GM18499 (cell line): ENCODE data around the gene OR51G2.
"Not testable (repeated sequence)": the region's sequence is repeated elsewhere in the genome, so short reads cannot be mapped to it uniquely, and the experiment has no call there.

Experiments
- ATAC-seq: cut with Tn5 transposase; IDR thresholded peaks from one replicate; pipeline ENCODE4 v1.9.1; 2021; ENCODE audit warnings: moderate number of reproducible peaks; ENCODE audit not compliant: insufficient read depth, unreplicated experiment

Gene OR51G2, protein sequence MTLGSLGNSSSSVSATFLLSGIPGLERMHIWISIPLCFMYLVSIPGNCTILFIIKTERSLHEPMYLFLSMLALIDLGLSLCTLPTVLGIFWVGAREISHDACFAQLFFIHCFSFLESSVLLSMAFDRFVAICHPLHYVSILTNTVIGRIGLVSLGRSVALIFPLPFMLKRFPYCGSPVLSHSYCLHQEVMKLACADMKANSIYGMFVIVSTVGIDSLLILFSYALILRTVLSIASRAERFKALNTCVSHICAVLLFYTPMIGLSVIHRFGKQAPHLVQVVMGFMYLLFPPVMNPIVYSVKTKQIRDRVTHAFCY

GRCh38 chr11:4919250-4919649, at the start of gene OR51G2:
Gene OR51G2, minus strand, starts transcription at chr11:4919350. Its CDS starts 3,687 bp downstream, at chr11:4915663.
- no peak for ATAC-seq

- no peak for ATAC-seq
Measured at GRCh38 chr11:4962816-4963215, 43.7 kb upstream of the OR51G2 start.

- ATAC-seq, result no peak
Measured at GRCh38 chr11:4960877-4961276, 41.7 kb upstream of the OR51G2 start.

DNA sequence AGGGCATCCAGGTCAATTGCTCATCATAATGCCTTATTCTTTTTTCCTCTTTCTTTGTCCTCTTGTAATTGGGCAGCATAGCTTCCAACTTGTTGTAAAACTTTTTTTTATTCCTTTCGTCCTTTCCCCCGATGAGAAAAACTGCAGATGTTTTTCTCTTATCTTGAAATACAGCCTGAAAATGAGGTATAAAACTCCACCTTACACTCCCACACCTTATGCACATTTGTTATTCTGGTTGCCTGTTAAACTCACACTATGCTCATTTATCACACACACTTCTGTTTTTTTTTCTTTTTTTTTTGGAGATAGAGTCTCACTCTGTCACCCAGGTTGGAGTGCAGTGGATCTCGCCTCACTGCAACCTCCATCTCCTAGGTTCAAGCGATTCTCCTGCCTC, 38.2 kb upstream of the OR51G2 start:
- no peak for ATAC-seq

- not testable (repeated sequence) for ATAC-seq
Measured at GRCh38 chr11:4955613-4956012, 36.5 kb upstream of the OR51G2 start, which contains the start of gene OR51A2. Gene OR51A2, minus strand, starts transcription at chr11:4955713. Its CDS starts 0 bp downstream, at chr11:4955713.

DNA sequence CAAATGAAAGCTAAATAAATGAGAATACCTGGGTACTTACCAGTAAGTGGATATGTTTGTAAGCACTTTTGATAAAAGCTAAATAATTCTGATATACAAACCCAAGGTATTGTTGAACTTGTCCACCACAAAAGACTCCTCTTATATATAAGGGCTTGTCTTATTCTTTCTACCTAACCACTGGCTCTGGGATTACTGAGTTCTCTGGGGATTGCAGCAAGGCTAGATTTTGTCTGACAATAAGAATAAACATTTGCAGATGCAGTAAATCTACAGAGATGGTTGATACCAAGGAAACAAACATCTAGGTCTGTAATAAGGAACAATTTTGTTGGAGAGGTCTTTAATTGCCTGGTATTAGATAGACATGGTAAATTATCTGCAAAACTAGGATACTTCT, 28.4 kb upstream of the OR51G2 start, which contains the start of gene OR51A4:
OR51A4 (minus strand) TSS at position 101 of the 400 bp plus-strand sequence. CDS start 505 bp downstream, outside the sequence.
- no peak for ATAC-seq

DNA sequence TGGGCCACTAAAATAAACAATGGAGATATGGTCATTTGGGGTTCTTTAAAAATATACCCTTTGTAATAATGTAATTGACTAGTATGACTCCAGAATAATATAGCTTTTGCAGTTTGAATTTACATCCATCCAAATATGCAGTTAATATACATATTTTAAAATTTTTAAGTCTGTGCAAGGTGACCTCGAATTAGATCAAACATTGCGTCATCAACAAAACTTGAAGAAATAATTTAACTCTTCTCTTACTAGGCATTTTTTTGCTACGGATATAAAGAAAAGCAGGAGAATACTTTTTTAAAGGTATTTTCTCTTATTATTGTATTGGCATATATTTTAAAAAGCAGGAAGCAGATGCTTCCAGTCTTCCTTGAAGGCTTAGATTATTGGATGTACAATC, 17.6 kb upstream of the OR51G2 start:
- no peak for ATAC-seq

DNA sequence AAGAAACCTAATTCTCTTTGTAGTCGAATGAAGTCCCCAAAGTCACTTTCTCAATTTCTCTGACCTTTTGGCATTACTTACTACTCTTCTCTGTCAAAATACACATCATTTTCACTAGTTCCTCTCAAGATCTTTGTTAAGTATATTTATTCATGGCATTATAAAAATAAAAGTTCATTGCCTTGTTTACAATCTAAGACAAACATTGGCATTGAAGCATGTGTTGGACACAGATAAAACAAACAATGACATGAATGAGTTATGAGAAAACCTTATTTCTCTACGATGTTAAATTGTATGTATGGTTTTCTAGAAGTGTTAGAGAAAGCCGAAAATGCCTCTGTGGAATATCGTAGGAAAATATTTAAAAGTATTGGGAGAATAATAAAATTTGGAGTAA, 13.6 kb upstream of the OR51G2 start:
- ATAC-seq, result no peak

GRCh38 chr11:4926608-4927007, 7.5 kb upstream of the OR51G2 start:
- no peak for ATAC-seq

DNA sequence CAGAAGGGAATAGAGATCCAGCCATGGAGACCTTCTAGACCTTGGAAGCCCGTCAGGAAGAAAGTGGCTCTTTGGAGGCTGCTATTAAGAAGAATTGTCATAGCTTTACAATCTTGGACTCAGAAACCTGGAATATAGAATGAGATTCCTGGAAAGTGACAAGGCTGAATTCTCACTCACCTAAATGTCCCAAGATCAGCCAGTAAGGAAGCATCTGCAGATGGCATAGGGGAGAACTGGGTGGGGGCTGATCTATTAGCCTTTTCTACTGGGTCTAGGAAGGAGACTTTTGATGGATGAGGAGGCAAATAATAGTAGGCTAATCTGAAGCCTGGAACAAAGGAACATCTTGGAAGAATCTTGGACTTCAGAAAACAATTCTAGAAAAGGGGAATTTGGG, 5.1 kb upstream of the OR51G2 start, which contains the start of gene OR51G1:
OR51G1 (minus strand) TSS at position 101 of the 400 bp plus-strand sequence; CDS start at position 101, 0 bp downstream.
- no peak for ATAC-seq

DNA sequence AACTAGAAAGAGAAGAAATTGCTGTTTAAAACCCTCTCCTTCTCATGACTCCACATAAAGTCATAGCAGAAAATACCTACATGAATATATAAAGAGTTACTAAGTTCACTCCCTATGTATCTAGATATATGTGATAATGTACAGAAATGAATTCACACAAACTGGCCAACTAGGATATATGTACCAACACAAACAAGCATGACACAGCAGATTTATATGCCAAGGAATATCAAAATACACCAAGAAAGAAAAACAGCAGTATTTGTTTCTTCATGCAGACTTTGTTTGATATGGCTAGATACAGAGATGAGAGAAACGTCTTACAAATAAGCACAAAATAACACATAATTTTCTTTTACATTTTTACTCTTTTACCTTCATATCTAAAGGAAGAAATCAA, 3.2 kb upstream of the OR51G2 start:
- no peak for ATAC-seq

DNA sequence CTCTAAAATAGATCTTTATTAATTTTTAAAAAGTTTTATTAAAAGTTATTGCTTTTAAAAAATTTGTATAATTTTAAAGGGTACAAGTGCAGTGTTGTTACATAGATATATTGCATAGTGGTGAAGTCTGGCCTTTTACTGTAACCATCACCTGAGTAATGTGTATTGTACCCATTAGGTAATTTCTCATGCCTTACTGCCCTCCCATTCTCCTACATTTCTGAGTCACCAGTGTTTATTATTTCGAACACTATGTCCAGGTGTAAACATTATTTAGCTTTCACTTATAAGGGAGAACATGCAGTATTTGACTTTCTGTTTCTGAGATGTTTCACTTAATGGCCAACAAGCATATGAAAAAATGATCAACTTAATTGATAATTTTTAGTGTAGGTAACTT, 2.6 kb upstream of the OR51G2 start:
- no peak for ATAC-seq

- ATAC-seq, result no peak
Measured at GRCh38 chr11:4916581-4916980, 2.6 kb downstream of the OR51G2 start.

GRCh38 chr11:4903484-4903883, 15.7 kb downstream of the OR51G2 start, which contains the start of gene OR51A7:
Gene OR51A7, plus strand, starts transcription at chr11:4903783. Its CDS starts 3,587 bp downstream, at chr11:4907370.
- no peak for ATAC-seq

- ATAC-seq, result no peak
Measured at GRCh38 chr11:4891996-4892640, 27.0 kb downstream of the OR51G2 start.

DNA sequence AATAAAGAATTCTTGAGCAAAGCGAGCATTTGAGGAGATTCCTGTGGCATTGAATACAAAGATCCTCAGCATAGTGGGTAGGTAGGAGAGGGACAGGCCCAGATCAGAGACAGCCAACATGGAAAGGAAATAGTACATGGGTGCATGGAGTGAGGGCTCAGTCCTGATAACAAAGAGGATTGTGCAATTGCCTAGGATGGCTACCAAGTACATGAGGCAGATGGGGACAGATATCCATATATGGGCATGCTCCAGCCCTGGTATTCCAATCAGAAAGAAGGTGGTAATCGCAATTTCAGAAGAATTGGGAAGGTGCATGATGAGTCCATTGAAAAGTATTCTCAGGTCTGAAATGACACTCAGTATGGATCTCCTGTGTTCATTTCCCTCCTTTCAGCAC, 28.9 kb downstream of the OR51G2 start:
- ATAC-seq, result no peak

DNA sequence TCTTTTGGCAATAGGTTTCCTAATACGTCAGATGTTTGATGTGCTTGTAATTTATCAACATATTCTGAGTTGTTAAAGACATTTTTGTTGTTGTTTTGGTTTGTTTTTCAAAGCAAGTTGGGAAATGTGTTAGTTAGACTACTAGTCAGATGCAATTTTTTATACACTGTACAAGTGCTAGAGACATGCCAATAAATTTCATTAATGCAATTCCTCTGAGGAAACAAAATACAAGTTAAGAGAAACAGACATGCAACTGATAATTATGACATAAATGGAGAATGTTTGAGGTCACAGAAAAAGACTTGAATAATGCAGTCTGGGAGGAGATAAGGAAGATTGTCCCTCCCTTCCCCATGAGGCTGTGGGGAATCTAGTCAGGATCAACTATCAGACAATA, 31.6 kb downstream of the OR51G2 start:
- no peak for ATAC-seq

DNA sequence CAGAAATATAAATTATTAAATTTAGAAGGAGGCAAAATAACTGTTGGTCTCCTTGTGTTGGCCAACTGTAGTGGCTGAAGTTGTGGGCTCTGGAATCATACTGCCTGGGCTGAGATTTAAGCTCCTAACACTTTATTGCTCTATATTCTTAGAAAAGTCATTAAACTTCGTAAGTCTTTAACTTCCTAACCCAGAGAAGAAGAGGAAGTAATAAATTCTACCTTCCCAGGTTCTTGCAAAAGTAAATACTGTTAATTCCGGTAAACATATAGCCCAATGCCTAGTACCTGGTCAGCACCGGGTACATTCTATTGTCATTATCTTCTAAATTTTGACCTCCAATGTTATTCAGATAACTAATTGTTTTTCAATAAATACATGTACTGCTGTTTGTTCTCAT, 33.0 kb downstream of the OR51G2 start:
- ATAC-seq, result no peak

DNA sequence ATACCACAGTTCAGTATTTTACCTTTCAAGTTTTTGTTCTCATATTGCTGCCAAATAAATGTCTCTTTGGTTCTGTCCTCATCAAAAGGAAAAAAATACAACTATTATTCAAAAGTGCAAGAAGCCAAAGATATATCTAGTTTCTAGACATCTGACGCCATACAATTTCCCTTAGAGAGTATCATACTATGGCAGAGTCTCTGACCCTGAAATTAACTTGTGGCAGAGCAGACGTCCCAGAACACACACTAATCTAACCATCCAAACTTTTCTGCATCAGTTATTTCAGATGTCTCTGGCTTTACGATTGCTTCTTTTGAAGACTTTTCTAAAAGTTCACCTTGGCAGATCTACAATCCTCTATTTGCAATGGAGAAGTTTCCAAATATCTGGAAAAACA, 34.8 kb downstream of the OR51G2 start:
- ATAC-seq, result no peak

- ATAC-seq, result no peak
Measured at GRCh38 chr11:4882543-4882942, 36.6 kb downstream of the OR51G2 start.

DNA sequence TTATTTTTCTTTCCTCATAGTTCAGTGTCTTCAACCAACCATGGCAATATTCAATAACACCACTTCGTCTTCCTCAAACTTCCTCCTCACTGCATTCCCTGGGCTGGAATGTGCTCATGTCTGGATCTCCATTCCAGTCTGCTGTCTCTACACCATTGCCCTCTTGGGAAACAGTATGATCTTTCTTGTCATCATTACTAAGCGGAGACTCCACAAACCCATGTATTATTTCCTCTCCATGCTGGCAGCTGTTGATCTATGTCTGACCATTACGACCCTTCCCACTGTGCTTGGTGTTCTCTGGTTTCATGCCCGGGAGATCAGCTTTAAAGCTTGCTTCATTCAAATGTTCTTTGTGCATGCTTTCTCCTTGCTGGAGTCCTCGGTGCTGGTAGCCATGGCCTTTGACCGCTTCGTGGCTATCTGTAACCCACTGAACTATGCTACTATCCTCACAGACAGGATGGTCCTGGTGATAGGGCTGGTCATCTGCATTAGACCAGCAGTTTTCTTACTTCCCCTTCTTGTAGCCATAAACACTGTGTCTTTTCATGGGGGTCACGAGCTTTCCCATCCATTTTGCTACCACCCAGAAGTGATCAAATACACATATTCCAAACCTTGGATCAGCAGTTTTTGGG, 37.2 kb downstream of the OR51G2 start, which contains the start of gene OR51T1:
OR51T1 (plus strand) TSS at position 41 of the 641 bp plus-strand sequence; CDS start at position 41, 0 bp downstream.
- ATAC-seq, result no peak
